ENCODE results near the gene NUBP2. TPM values are rescaled to one million over a fixed set of nuclear protein-coding genes. Genes with fewer than 3 reads are reported as not detected.

NUBP2 gene
- polyA plus RNA-seq, 2 of the 4 experiments (the other 2 are of a cell fraction), result 24.7 to 65.3 TPM

DNA sequence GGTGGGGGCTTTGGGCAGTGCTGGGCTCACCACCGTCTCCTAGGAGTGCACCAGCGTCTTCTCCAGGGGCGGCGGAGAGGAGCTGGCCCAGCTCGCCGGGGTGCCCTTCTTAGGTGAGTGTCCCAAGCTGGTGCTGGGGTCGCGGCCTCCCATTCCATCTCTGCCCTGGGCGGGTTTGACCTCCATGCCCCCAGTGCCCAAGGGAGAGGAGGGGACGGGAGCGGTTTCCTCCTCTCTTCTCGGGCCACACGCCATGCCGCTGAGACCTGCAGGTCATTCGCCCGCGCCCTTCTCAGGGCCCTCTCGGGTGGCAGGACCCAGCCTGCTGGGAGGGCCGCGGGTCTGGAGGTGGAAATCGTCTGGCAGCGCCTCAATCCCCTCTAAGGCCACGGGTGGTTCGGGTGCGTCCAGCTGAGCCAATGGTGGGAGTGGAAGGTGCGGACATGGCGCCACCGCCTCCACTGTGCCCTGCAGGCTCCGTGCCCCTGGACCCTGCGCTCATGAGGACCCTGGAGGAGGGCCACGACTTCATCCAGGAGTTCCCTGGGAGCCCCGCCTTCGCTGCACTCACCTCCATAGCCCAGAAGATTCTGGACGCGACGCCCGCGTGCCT lies 5.4 kb downstream of the NUBP2 start:
- ChIA-PET CTCF (interaction anchor here (0.5 to 0.9 kb wide), 3 partner anchors 25 to 416 kb away, joined by 3 to 4 read pairs (median 3); no protein-coding TSS in a partner anchor), POLR2A (no interaction called here)
- FAIRE-seq (no peak), ATAC-seq (no peak), DNase-seq (ENCODE audit: low read depth in 1 of 2, low spot score in 1 of 2) (no peak)
- WGBS (ENCODE audit: missing lambda C conversion rate), result 93% methylated on average over 33 of the region's 38 CpGs
- TF ChIP-seq ZSCAN20 (CRISPR knock-in tag; IDR thresholded peaks at IDR 0.05) (no peak), NPAS2 (CRISPR knock-in tag; IDR thresholded peaks at IDR 0.05; ENCODE audit: borderline replicate concordance) (no peak), CBX8 (IDR thresholded peaks at IDR 0.05) (no peak), FOSB (CRISPR knock-in tag; IDR thresholded peaks at IDR 0.05) (no peak), CEBPB (IDR thresholded peaks at IDR 0.05) (no peak), ESRRA (IDR thresholded peaks at IDR 0.05; ENCODE audit: borderline replicate concordance, low read length) (no peak), RCOR1 (IDR thresholded peaks at IDR 0.05; ENCODE audit: low read depth, low read length) (no peak), MAX (IDR thresholded peaks at IDR 0.05) (no peak)
- TF ChIP-seq, protein P1, sequence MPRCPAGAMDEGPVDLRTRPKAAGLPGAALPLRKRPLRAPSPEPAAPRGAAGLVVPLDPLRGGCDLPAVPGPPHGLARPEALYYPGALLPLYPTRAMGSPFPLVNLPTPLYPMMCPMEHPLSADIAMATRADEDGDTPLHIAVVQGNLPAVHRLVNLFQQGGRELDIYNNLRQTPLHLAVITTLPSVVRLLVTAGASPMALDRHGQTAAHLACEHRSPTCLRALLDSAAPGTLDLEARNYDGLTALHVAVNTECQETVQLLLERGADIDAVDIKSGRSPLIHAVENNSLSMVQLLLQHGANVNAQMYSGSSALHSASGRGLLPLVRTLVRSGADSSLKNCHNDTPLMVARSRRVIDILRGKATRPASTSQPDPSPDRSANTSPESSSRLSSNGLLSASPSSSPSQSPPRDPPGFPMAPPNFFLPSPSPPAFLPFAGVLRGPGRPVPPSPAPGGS (IDR thresholded peaks at IDR 0.05), result no peak
- Histone ChIP-seq H3K4me2 (no peak overlapping the region), H3K4me1 (peaks cover 6% of the 10 kb centered on the region; the same call in 1 of the 3 replicates), H3K4me3 (no peak overlapping the region), H3K27ac (no peak overlapping the region), H3K9me3 (no peaks in the 10 kb centered on the region)

DNA sequence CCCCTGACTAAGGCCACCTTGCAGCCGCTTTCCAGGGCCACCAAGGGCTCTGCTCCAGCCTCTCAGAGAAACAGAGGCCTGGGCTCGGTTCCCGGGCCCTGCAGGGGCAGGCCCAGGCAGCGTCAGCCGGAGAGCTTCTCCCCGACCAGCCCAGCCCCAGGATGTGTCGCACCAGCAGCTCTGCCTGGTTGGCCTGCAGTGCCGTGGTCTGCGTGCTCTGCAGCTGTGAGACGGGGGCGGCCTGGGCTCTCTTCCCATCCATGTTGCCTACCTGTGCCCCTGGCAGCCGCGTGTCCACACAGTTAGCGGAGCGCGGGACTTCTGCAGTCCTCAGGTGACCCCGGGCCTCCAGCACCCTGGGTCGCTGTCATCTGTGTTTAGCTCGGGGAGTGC lies 5.9 kb downstream of the NUBP2 start:
- FAIRE-seq (no peak), DNase-seq (ENCODE audit: low read depth in 1 of 2, low spot score in 1 of 2) (no peak), ATAC-seq (no peak)
- Histone ChIP-seq H3K27ac (no peak overlapping the region), H3K4me3 (no peak overlapping the region), H3K4me2 (no peak overlapping the region), H3K4me1 (peaks cover 6% of the 10 kb centered on the region; the same call in 1 of the 3 replicates), H3K9me3 (no peaks in the 10 kb centered on the region)
- TF ChIP-seq TP53 (CRISPR knock-in tag; IDR thresholded peaks at IDR 0.05) (no peak), ATOH8 (CRISPR knock-in tag; IDR thresholded peaks at IDR 0.05; ENCODE audit: low read depth) (no peak), SREBF2 (IDR thresholded peaks at IDR 0.05) (no peak), CEBPB (IDR thresholded peaks at IDR 0.05) (no peak), RFX5 (IDR thresholded peaks at IDR 0.05) (no peak), CTCF (IDR thresholded peaks at IDR 0.05) (no peak), ZNF302 (CRISPR knock-in tag; IDR thresholded peaks at IDR 0.05) (no peak), ESRRA (IDR thresholded peaks at IDR 0.05; ENCODE audit: borderline replicate concordance, low read length) (no peak), PHF8 (IDR thresholded peaks at IDR 0.05; ENCODE audit: borderline replicate concordance, low read depth) (no peak), HOXB13 (CRISPR knock-in tag; IDR thresholded peaks at IDR 0.05; ENCODE audit: low read depth) (no peak), RCOR1 (IDR thresholded peaks at IDR 0.05; ENCODE audit: low read depth, low read length) (no peak), JUNB (IDR thresholded peaks at IDR 0.05) (no peak), MAFK (IDR thresholded peaks at IDR 0.05; ENCODE audit: partially characterized antibody) (no peak), KDM5A (IDR thresholded peaks at IDR 0.05) (no peak)
- TF ChIP-seq, protein P2, sequence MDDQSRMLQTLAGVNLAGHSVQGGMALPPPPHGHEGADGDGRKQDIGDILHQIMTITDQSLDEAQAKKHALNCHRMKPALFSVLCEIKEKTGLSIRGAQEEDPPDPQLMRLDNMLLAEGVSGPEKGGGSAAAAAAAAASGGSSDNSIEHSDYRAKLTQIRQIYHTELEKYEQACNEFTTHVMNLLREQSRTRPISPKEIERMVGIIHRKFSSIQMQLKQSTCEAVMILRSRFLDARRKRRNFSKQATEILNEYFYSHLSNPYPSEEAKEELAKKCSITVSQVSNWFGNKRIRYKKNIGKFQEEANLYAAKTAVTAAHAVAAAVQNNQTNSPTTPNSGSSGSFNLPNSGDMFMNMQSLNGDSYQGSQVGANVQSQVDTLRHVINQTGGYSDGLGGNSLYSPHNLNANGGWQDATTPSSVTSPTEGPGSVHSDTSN (IDR thresholded peaks at IDR 0.05), result no peak
- ChIA-PET CTCF (interaction anchor here (0.5 to 1.4 kb wide), 4 partner anchors 11 to 168 kb away, joined by 3 read pairs; partner anchors contain the start of gene MAPK8IP3), POLR2A (no interaction called here)
- 87% methylated on average over 10 of the region's 19 CpGs for WGBS (ENCODE audit: missing lambda C conversion rate)

All from A549 (cell line).